ENCODE data around the gene STK31. TPM values are rescaled to one million over a fixed set of nuclear protein-coding genes. Genes with fewer than 3 reads are reported as not detected.
"Not testable (repeated sequence)": the region's sequence is repeated elsewhere in the genome, so short reads cannot be mapped to it uniquely, and the experiment has no call there.

Gene STK31
- total and polyA plus RNA-seq, 2 donors: 0.42 to 0.75 TPM

DNA sequence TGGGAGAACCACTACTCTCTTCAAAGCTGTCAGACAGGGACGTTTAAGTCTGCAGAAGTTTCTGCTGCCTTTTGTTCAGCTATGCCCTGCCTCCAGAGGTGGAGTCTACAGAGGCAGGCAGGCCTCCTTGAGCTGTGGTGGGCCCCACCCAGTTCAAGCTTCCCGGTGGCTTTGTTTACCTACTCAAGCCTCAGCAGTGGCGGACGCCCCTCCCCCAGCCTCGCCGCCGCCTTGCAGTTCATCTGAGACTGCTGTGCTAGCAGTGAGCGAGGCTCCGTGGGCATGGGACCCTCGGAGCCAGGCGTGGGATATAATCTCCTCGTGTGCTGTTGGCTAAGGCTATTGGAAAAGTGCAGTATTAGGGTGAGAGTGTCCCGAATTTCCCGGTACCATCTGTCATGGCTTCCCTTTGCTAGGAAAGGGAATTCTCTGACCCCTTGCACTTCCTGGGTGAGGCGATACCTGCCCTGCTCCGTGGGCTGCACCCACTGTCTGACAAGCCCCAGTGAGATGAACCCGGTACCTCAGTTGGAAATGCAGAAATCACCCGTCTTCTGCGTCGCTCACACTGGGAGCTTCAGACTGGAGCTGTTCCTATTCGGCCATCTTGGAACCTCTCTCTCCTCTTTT is 12.7 kb downstream of the STK31 start:
- H3K4me3 ChIP-seq (ENCODE audit: low read length in 2 of 2); H3K27me3 ChIP-seq (ENCODE audit: control insufficient read depth in 2 of 2, insufficient read depth in 1 of 2, low read length in 1 of 2); H3K9me3 ChIP-seq (ENCODE audit: control insufficient read depth in 2 of 2, insufficient read depth in 1 of 2, low read length in 1 of 2); H3K36me3 ChIP-seq (ENCODE audit: control insufficient read depth in 2 of 2, insufficient read depth in 2 of 2, low read length in 1 of 2); H3K4me1 ChIP-seq (ENCODE audit: control insufficient read depth in 2 of 2, insufficient read depth in 2 of 2, low read length in 2 of 2); H3K27ac ChIP-seq (ENCODE audit: low read depth in 1 of 2, low read length in 1 of 2): not testable (repeated sequence)
- WGBS: 90% methylated on average over 21 of the region's 21 CpGs
- peak in 1 of 9 donors; percentile 14 for DNase-seq (ENCODE audit: low read depth in 6 of 9, low spot score in 9 of 9)

DNA sequence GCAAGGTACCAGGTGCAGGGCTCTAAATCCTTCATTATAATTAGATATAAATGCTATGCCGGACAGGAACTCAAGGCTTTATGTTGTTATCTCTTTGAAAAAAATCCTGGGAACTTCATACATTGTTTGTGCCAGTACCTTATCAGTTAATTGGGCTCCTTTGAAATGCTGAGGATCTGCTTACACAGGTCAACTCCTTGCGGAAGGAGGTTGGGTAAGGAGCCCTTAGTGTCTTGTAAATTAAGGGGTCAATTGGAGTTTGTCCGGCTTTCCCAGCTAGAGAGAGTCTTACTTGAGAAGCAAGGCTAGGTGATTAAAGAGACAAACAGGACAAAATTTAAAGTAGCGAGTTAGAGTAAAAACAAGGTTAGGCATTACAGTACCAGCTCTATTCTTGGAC is 14.1 kb downstream of the STK31 start:
- not testable (repeated sequence) for H3K36me3 ChIP-seq (ENCODE audit: control insufficient read depth in 2 of 2, insufficient read depth in 2 of 2, low read length in 1 of 2); H3K27me3 ChIP-seq (ENCODE audit: control insufficient read depth in 2 of 2, insufficient read depth in 1 of 2, low read length in 1 of 2); DNase-seq (ENCODE audit: low read depth in 6 of 9, low spot score in 9 of 9); H3K27ac ChIP-seq (ENCODE audit: low read depth in 1 of 2, low read length in 1 of 2); H3K4me3 ChIP-seq (ENCODE audit: low read length in 2 of 2); H3K9me3 ChIP-seq (ENCODE audit: control insufficient read depth in 2 of 2, insufficient read depth in 1 of 2, low read length in 1 of 2); H3K4me1 ChIP-seq (ENCODE audit: control insufficient read depth in 2 of 2, insufficient read depth in 2 of 2, low read length in 2 of 2)
- 95% methylated on average over 4 of the region's 4 CpGs for WGBS

DNA sequence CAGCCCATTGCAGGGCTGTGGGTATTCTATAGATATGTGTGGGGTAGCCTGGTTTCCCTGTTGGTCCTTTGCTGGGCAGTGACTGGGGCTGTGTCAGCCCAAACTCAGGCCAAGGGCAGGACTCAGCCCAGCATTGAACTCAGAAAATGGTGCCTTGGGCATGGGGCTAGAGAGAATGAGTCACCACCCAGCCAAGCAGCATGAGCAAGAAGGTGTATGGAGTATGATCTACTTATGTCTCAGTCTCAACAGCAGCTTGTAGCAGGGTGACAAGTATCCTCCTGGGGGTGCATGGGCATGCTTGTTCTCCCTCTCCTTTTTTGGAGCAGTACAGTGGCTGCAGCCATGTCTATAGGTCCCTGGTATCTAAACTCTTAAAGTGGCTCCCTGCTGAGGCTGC is 32.0 kb downstream of the STK31 start:
- Histone ChIP-seq H3K36me3 (ENCODE audit: control insufficient read depth in 2 of 2, insufficient read depth in 2 of 2, low read length in 1 of 2) (no peaks in the 10 kb centered on the region), H3K9me3 (ENCODE audit: control insufficient read depth in 2 of 2, insufficient read depth in 1 of 2, low read length in 1 of 2) (peaks cover 0 to 24% of the 10 kb centered on the region in 2 donors), H3K4me3 (ENCODE audit: low read length in 2 of 2) (no peak overlapping the region), H3K27ac (ENCODE audit: low read depth in 1 of 2, low read length in 1 of 2) (no peak overlapping the region), H3K4me1 (ENCODE audit: control insufficient read depth in 2 of 2, insufficient read depth in 2 of 2, low read length in 2 of 2) (no peaks in the 10 kb centered on the region), H3K27me3 (ENCODE audit: control insufficient read depth in 2 of 2, insufficient read depth in 1 of 2, low read length in 1 of 2) (no peaks in the 10 kb centered on the region)
- DNase-seq (ENCODE audit: low read depth in 6 of 9, low spot score in 9 of 9): no peak

- no peaks in the 10 kb centered on the region for H3K27me3 ChIP-seq (ENCODE audit: control insufficient read depth in 2 of 2, insufficient read depth in 1 of 2, low read length in 1 of 2)
- H3K27ac ChIP-seq (ENCODE audit: low read depth in 1 of 2, low read length in 1 of 2): no peak overlapping the region
- no peaks in the 10 kb centered on the region for H3K36me3 ChIP-seq (ENCODE audit: control insufficient read depth in 2 of 2, insufficient read depth in 2 of 2, low read length in 1 of 2)
- peaks cover 0 to 24% of the 10 kb centered on the region in 2 donors for H3K9me3 ChIP-seq (ENCODE audit: control insufficient read depth in 2 of 2, insufficient read depth in 1 of 2, low read length in 1 of 2)
- WGBS: 98% methylated on average over 4 of the region's 4 CpGs
- no peak overlapping the region for H3K4me3 ChIP-seq (ENCODE audit: low read length in 2 of 2)
- no peaks in the 10 kb centered on the region for H3K4me1 ChIP-seq (ENCODE audit: control insufficient read depth in 2 of 2, insufficient read depth in 2 of 2, low read length in 2 of 2)
- no peak for DNase-seq (ENCODE audit: low read depth in 6 of 9, low spot score in 9 of 9)
These were observed 33.2 kb downstream of the STK31 start for GRCh38 chr7:23743226-23743625.

DNA sequence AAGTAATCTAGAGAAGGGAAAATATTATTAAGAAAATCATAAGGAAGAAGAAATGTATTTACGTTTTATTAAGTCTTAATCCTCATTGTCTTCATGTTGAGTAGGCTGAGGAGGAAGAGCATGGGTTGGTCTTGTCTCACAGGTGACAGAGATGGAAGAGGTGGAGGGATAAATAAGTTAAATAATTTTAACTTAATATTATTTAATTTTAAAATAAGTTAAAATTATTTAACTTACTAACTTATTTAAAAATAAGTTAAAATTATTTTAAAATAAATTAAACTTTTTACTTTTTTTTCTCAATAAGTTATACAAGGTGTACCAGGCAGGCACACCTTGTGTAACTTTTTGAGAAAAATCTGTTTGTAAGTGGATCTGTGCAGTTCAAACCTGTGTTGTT is 36.6 kb downstream of the STK31 start:
- WGBS: 94% methylated on average over 1 of the region's 1 CpG
- peaks cover 0 to 24% of the 10 kb centered on the region in 2 donors for H3K9me3 ChIP-seq (ENCODE audit: control insufficient read depth in 2 of 2, insufficient read depth in 1 of 2, low read length in 1 of 2)

GRCh38 chr7:23751852-23752251 is 41.8 kb downstream of the STK31 start:
- no peaks in the 10 kb centered on the region for H3K4me1 ChIP-seq (ENCODE audit: control insufficient read depth in 2 of 2, insufficient read depth in 2 of 2, low read length in 2 of 2)
- H3K36me3 ChIP-seq (ENCODE audit: control insufficient read depth in 2 of 2, insufficient read depth in 2 of 2, low read length in 1 of 2): no peaks in the 10 kb centered on the region
- 97% methylated on average over 1 of the region's 1 CpG for WGBS
- H3K4me3 ChIP-seq (ENCODE audit: low read length in 2 of 2): no peak overlapping the region
- H3K9me3 ChIP-seq (ENCODE audit: control insufficient read depth in 2 of 2, insufficient read depth in 1 of 2, low read length in 1 of 2): no peaks in the 10 kb centered on the region
- no peaks in the 10 kb centered on the region for H3K27me3 ChIP-seq (ENCODE audit: control insufficient read depth in 2 of 2, insufficient read depth in 1 of 2, low read length in 1 of 2)
- no peak overlapping the region for H3K27ac ChIP-seq (ENCODE audit: low read depth in 1 of 2, low read length in 1 of 2)
- no peak for DNase-seq (ENCODE audit: low read depth in 6 of 9, low spot score in 9 of 9)

More for the DNA sequence above, 36.6 kb downstream of the STK31 start:
- H3K27me3 ChIP-seq (ENCODE audit: control insufficient read depth in 2 of 2, insufficient read depth in 1 of 2, low read length in 1 of 2): no peaks in the 10 kb centered on the region
- no peak overlapping the region for H3K4me3 ChIP-seq (ENCODE audit: low read length in 2 of 2)
- no peak overlapping the region for H3K27ac ChIP-seq (ENCODE audit: low read depth in 1 of 2, low read length in 1 of 2)
- DNase-seq (ENCODE audit: low read depth in 6 of 9, low spot score in 9 of 9): no peak
- no peaks in the 10 kb centered on the region for H3K36me3 ChIP-seq (ENCODE audit: control insufficient read depth in 2 of 2, insufficient read depth in 2 of 2, low read length in 1 of 2)
- no peaks in the 10 kb centered on the region for H3K4me1 ChIP-seq (ENCODE audit: control insufficient read depth in 2 of 2, insufficient read depth in 2 of 2, low read length in 2 of 2)

GRCh38 chr7:23758839-23759238 is 48.8 kb downstream of the STK31 start:
- H3K4me1 ChIP-seq (ENCODE audit: control insufficient read depth in 2 of 2, insufficient read depth in 2 of 2, low read length in 2 of 2); DNase-seq (ENCODE audit: low read depth in 6 of 9, low spot score in 9 of 9); H3K27ac ChIP-seq (ENCODE audit: low read depth in 1 of 2, low read length in 1 of 2); H3K36me3 ChIP-seq (ENCODE audit: control insufficient read depth in 2 of 2, insufficient read depth in 2 of 2, low read length in 1 of 2); H3K4me3 ChIP-seq (ENCODE audit: low read length in 2 of 2); H3K27me3 ChIP-seq (ENCODE audit: control insufficient read depth in 2 of 2, insufficient read depth in 1 of 2, low read length in 1 of 2); H3K9me3 ChIP-seq (ENCODE audit: control insufficient read depth in 2 of 2, insufficient read depth in 1 of 2, low read length in 1 of 2): not testable (repeated sequence)
- WGBS: 93% methylated on average over 3 of the region's 3 CpGs

DNA sequence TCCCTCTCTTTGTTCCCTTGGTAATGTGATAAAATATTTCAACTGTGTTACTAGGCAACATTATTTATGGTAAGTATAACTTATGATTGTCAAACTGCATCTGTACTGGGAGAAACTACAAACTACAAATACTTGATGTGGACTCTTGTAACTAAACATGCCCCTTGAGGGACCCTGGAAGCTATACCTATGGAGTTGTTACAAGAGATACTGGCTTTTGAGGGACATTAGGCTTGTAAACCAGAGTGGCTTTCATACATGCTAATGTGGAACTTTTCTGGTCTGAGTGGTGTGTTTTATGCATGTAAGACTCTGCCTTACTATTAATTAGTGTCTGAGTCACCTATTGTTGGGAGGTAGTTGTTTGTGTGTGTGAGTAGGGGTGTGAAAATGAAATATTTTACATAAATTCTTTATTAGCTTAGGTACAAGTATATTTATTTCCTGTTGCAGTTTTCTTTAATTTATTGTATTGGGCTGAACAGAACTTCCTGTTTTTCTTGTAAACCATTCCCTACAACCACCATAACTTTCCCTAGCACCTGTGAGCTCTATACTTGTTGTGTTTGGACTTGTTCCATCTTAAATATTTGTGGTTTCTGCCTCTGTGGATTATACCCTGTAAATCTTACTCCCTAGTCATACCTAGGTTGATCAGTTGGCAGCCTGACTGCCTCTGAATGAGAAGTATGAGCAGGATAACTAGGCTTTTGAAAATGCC is 49.8 kb downstream of the STK31 start:
- no peaks in the 10 kb centered on the region for H3K36me3 ChIP-seq (ENCODE audit: control insufficient read depth in 2 of 2, insufficient read depth in 2 of 2, low read length in 1 of 2)
- no peaks in the 10 kb centered on the region for H3K4me1 ChIP-seq (ENCODE audit: control insufficient read depth in 2 of 2, insufficient read depth in 2 of 2, low read length in 2 of 2)
- DNase-seq (ENCODE audit: low read depth in 6 of 9, low spot score in 9 of 9): no peak
- H3K27ac ChIP-seq (ENCODE audit: low read depth in 1 of 2, low read length in 1 of 2): no peak overlapping the region
- no peak overlapping the region for H3K4me3 ChIP-seq (ENCODE audit: low read length in 2 of 2)
- no peaks in the 10 kb centered on the region for H3K9me3 ChIP-seq (ENCODE audit: control insufficient read depth in 2 of 2, insufficient read depth in 1 of 2, low read length in 1 of 2)
- H3K27me3 ChIP-seq (ENCODE audit: control insufficient read depth in 2 of 2, insufficient read depth in 1 of 2, low read length in 1 of 2): no peaks in the 10 kb centered on the region

- Histone ChIP-seq H3K4me1 (ENCODE audit: control insufficient read depth in 2 of 2, insufficient read depth in 2 of 2, low read length in 2 of 2) (no peaks in the 10 kb centered on the region), H3K36me3 (ENCODE audit: control insufficient read depth in 2 of 2, insufficient read depth in 2 of 2, low read length in 1 of 2) (no peaks in the 10 kb centered on the region), H3K4me3 (ENCODE audit: low read length in 2 of 2) (no peak overlapping the region), H3K9me3 (ENCODE audit: control insufficient read depth in 2 of 2, insufficient read depth in 1 of 2, low read length in 1 of 2) (no peaks in the 10 kb centered on the region), H3K27me3 (ENCODE audit: control insufficient read depth in 2 of 2, insufficient read depth in 1 of 2, low read length in 1 of 2) (no peaks in the 10 kb centered on the region), H3K27ac (ENCODE audit: low read depth in 1 of 2, low read length in 1 of 2) (no peak overlapping the region)
- no peak for DNase-seq (ENCODE audit: low read depth in 6 of 9, low spot score in 9 of 9)
- 97% methylated on average over 3 of the region's 3 CpGs for WGBS
These were observed 55.9 kb downstream of the STK31 start for GRCh38 chr7:23765943-23766342.

All from thymus (tissue), 11 donors.